CD4-positive, alpha-beta T cell treated with Interleukin-6 at 100 ng/mL for 8 hours (primary cell): ENCODE measurements around the gene PRODH2.

ENCODE experiments used
- DNase-seq: peaks from one replicate; pipeline ENCODE4 v3.0.0-alpha.2; 2020; ENCODE audit warnings: mixed read lengths, low spot score

The PRODH2 gene

GRCh38 chr19:35812220-35813042, at the start of gene PRODH2:
Gene PRODH2 (minus strand): TSS chr19:35812845. CDS start chr19:35812805, 40 bp downstream.
- no peak for DNase-seq

GRCh38 chr19:35861640-35862160, 49.1 kb upstream of the PRODH2 start:
- DNase-seq = no peak

- DNase-seq = no peak
Observed at GRCh38 chr19:35860818-35861639, 48.4 kb upstream of the PRODH2 start.

GRCh38 chr19:35860436-35860817, 47.8 kb upstream of the PRODH2 start:
- no peak for DNase-seq

GRCh38 chr19:35859414-35859813, 46.8 kb upstream of the PRODH2 start:
- no peak for DNase-seq

- DNase-seq = no peak
Observed at GRCh38 chr19:35858311-35858710, 45.7 kb upstream of the PRODH2 start.

- no peak for DNase-seq
Observed at GRCh38 chr19:35856546-35857149, 44.0 kb upstream of the PRODH2 start, which contains the start of gene KIRREL2. Gene KIRREL2 (plus strand): TSS chr19:35856911. CDS start chr19:35857120, 209 bp downstream.

GRCh38 chr19:35853038-35853756, 40.6 kb upstream of the PRODH2 start:
- no peak for DNase-seq

GRCh38 chr19:35852029-35852780, 39.6 kb upstream of the PRODH2 start, which contains the start of gene NPHS1:
Gene NPHS1 (minus strand): TSS chr19:35852504. CDS start chr19:35851837, 667 bp downstream.
- no peak for DNase-seq

- DNase-seq = no peak
Observed at GRCh38 chr19:35851213-35852028, 38.8 kb upstream of the PRODH2 start.

GRCh38 chr19:35848919-35849505, 36.4 kb upstream of the PRODH2 start:
- no peak for DNase-seq

- no peak for DNase-seq
Observed at GRCh38 chr19:35848486-35848885, 35.8 kb upstream of the PRODH2 start.

GRCh38 chr19:35847911-35848310, 35.3 kb upstream of the PRODH2 start:
- no peak for DNase-seq

- no peak for DNase-seq
Observed at GRCh38 chr19:35846038-35846668, 33.5 kb upstream of the PRODH2 start.

GRCh38 chr19:35845215-35846037, 32.8 kb upstream of the PRODH2 start:
- DNase-seq = no peak

GRCh38 chr19:35844482-35845214, 32.0 kb upstream of the PRODH2 start:
- DNase-seq = no peak
